ENCODE measurements around the gene HOXD11.

The HOXD11 gene

DNA sequence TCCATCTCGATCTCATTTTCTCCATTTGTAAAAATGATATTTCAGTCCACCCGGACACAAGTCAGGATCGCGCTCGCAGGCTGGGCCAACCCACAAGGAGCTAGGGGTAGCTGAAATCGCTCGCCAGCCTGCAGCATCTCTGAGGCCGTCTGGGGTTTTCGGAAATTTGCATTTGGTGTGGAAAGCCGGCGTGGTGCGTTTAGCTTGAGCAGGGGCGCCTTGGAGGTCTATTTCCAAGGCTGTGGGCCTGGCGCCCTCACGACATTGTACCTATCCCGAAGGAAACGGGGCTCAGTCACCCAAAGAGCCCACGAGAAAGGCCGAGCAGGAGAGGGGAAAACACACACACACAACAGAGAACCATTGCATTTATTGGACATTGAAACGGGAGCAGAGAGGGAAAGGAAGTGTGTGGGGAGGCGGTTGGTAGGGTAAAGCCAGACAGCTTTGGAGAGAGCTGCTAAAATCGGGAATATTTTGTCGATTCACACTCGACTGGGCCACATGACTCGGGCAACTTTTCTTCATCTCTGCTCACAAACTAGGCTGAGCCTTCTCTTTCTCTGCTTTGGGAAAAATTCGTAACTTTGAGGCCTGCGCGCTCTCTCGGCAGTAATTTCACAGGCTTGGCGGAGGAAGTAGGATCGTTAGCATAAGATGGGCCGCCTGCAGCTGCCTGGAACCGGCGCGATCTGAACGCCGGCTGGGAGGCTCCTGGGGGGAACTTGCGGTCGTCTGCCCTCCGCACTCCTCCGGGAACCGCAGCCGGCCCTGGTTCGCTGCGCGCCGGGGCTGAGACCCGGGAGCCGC, 21.3 kb downstream of the HOXD11 start:
- no peak for DNase-seq (ENCODE audit: extremely low read depth, insufficient read length)
- H3K4me3 ChIP-seq (replicated peaks; ENCODE audit: low read depth, low read length): no peak overlapping the region
- peaks cover 2% of the 10 kb centered on the region; the same call in 1 of the 2 replicates for H3K27me3 ChIP-seq (replicated peaks; ENCODE audit: control insufficient read depth, insufficient read depth, low read length)
- no peak for TF ChIP-seq CTCF (IDR thresholded peaks at IDR 0.05; ENCODE audit: insufficient read depth, low read length, poor library complexity, severe bottlenecking)
- H3K36me3 ChIP-seq (ENCODE audit: control insufficient read depth, insufficient read depth, low read length): no peaks in the 10 kb centered on the region

- Histone ChIP-seq H3K27me3 (replicated peaks; ENCODE audit: control insufficient read depth, insufficient read depth, low read length) (peaks cover 1% of the 10 kb centered on the region; the same call in 1 of the 2 replicates), H3K36me3 (ENCODE audit: control insufficient read depth, insufficient read depth, low read length) (no peaks in the 10 kb centered on the region), H3K4me3 (replicated peaks; ENCODE audit: low read depth, low read length) (no peak within 1 kb of the TSS)
- no peak for DNase-seq (ENCODE audit: extremely low read depth, insufficient read length)
- TF ChIP-seq CTCF (IDR thresholded peaks at IDR 0.05; ENCODE audit: insufficient read depth, low read length, poor library complexity, severe bottlenecking): no peak
Observed at GRCh38 chr2:176128982-176129796, 22.1 kb downstream of the HOXD11 start, which contains the start of gene HOXD8. TSS of gene HOXD8 (plus strand) at chr2:176129705. CDS start at chr2:176130367, 662 bp downstream.

DNA sequence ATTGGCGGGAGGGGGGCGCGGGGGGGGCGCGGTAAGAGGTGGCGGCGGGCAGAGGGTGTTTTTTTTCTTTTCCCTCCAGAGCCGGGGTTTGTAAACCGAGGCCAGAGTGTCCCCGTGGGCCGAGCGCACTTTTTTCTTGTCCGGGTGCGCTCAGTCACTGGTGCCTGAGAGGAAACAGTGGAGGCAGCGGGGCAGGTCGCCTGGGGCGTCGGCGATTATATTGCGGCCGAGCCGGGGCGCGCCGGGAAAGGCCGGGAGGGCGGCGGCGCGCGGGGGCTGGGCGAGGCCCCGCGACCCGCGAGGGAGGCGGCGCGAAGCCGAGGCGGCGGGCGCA, 22.7 kb downstream of the HOXD11 start:
- no peaks in the 10 kb centered on the region for H3K36me3 ChIP-seq (ENCODE audit: control insufficient read depth, insufficient read depth, low read length)
- no peak overlapping the region for H3K4me3 ChIP-seq (replicated peaks; ENCODE audit: low read depth, low read length)
- TF ChIP-seq CTCF (IDR thresholded peaks at IDR 0.05; ENCODE audit: insufficient read depth, low read length, poor library complexity, severe bottlenecking): no peak
- H3K27me3 ChIP-seq (replicated peaks; ENCODE audit: control insufficient read depth, insufficient read depth, low read length): no peaks in the 10 kb centered on the region; the same call in 1 of the 2 replicates
- DNase-seq (ENCODE audit: extremely low read depth, insufficient read length): no peak

- no peak for DNase-seq (ENCODE audit: extremely low read depth, insufficient read length)
- no peak overlapping the region for H3K4me3 ChIP-seq (replicated peaks; ENCODE audit: low read depth, low read length)
- H3K27me3 ChIP-seq (replicated peaks; ENCODE audit: control insufficient read depth, insufficient read depth, low read length): no peaks in the 10 kb centered on the region
- no peaks in the 10 kb centered on the region for H3K36me3 ChIP-seq (ENCODE audit: control insufficient read depth, insufficient read depth, low read length)
- TF ChIP-seq CTCF (IDR thresholded peaks at IDR 0.05; ENCODE audit: insufficient read depth, low read length, poor library complexity, severe bottlenecking): no peak
Observed at GRCh38 chr2:176130147-176130956, 23.3 kb downstream of the HOXD11 start.

DNA sequence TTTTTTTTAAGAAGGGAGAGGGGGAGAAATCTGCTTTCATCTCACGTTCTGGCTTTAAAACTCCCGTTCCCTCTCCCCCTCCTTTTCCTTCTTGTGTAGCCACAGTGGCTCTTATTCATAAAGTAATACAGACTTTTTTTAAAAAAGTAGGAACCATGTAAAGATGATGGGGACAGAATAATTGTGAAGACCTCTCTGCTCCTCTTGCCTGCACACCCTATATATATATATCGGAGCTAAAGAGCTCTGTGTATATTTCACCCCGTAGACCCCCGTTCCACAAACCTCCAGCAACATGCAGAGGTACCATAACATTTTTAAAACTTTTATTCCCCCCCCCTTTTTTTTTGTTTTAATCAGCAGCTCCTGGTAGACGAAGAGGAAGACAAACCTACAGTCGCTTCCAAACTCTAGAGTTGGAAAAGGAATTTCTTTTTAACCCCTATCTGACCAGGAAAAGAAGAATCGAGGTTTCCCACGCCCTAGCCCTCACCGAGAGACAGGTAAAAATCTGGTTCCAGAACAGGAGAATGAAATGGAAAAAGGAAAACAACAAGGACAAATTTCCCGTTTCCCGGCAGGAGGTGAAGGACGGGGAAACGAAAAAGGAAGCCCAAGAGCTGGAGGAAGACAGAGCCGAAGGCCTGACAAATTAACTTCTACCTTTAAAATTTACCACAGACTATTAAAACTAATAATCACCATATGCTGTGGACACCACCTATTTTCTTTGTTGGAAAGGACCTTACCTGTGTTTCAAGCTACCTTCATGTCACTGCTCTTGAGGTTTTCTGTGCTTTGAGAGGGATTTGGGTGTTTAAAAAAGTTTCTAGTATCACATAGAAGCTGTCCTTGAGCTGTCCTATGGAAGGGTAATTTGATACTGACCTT, 24.1 kb downstream of the HOXD11 start:
- TF ChIP-seq CTCF (IDR thresholded peaks at IDR 0.05; ENCODE audit: insufficient read depth, low read length, poor library complexity, severe bottlenecking): no peak
- Histone ChIP-seq H3K4me3 (replicated peaks; ENCODE audit: low read depth, low read length) (no peak overlapping the region), H3K36me3 (ENCODE audit: control insufficient read depth, insufficient read depth, low read length) (no peaks in the 10 kb centered on the region), H3K27me3 (replicated peaks; ENCODE audit: control insufficient read depth, insufficient read depth, low read length) (no peaks in the 10 kb centered on the region)
- DNase-seq (ENCODE audit: extremely low read depth, insufficient read length): no peak

All from GM06990 (cell line).